SH-SY5Y (cell line): ENCODE data around the gene MYO1D.

ENCODE experiments used
- GATA2 ChIP-seq: IDR thresholded peaks from 2 replicates; pipeline ENCODE4 v1.6.1; 2011; ENCODE audit warnings: mild to moderate bottlenecking, low read depth, low read length
- GATA3 ChIP-seq: IDR thresholded peaks from 2 replicates; pipeline ENCODE4 v1.6.1; 2011; ENCODE audit warnings: low read depth, mild to moderate bottlenecking, low read length, moderate library complexity

GRCh38 chr17:32831223-32831622 is 45.7 kb downstream of the MYO1D start:
- TF ChIP-seq GATA2 = no peak
- no peak for TF ChIP-seq GATA3
